Measurements from ENCODE around the gene ASF1A. TPM values are rescaled to one million over a fixed set of nuclear protein-coding genes. Genes with fewer than 3 reads are reported as not detected.

Gene ASF1A
- total and polyA plus RNA-seq, 3 donors from 2014 or later, result 11.1 to 16.6 (median 13.0) TPM

GRCh38 chr6:118859517-118860064, 34.4 kb upstream of the ASF1A start:
- H3K27me3 ChIP-seq, result no peaks in the 10 kb centered on the region
- no peaks in the 10 kb centered on the region for H3K9me3 ChIP-seq
- 67 to 76% methylated on average over 3 of the region's 3 CpGs for WGBS, 2 donors
- no peaks in the 10 kb centered on the region for H3K4me1 ChIP-seq
- intact Hi-C loops (cut with DNase I; ENCODE audit: low total_unique reads), result no loop called here
- no peak overlapping the region for H3K27ac ChIP-seq
- no peaks in the 10 kb centered on the region for H3K36me3 ChIP-seq (ENCODE audit: low read depth, missing control alignments)
- no peak for DNase-seq
- TF ChIP-seq, protein P1, sequence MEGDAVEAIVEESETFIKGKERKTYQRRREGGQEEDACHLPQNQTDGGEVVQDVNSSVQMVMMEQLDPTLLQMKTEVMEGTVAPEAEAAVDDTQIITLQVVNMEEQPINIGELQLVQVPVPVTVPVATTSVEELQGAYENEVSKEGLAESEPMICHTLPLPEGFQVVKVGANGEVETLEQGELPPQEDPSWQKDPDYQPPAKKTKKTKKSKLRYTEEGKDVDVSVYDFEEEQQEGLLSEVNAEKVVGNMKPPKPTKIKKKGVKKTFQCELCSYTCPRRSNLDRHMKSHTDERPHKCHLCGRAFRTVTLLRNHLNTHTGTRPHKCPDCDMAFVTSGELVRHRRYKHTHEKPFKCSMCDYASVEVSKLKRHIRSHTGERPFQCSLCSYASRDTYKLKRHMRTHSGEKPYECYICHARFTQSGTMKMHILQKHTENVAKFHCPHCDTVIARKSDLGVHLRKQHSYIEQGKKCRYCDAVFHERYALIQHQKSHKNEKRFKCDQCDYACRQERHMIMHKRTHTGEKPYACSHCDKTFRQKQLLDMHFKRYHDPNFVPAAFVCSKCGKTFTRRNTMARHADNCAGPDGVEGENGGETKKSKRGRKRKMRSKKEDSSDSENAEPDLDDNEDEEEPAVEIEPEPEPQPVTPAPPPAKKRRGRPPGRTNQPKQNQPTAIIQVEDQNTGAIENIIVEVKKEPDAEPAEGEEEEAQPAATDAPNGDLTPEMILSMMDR (IDR thresholded peaks at IDR 0.05), result no peak
- TF ChIP-seq POLR2A (IDR thresholded peaks at IDR 0.05), result no peak
- H3K4me3 ChIP-seq, result no peak overlapping the region

DNA sequence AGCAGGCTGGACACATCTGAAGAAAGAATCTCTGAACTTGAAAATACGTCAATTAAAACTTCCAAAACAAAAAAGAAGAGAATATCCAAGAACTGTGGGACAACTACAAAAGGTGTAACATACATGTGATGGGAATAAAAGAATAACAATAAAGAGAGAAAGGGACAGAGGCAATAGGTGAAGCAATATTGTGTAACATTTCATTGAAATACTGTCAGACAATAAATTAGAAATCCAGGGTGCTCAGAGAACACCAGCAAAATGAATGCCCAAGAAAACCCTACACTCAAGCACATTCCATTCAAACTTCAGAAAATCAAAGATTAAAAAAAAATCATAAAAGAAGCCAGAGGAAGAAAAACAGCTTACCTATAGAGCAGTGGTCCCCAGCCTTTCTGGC, 33.6 kb upstream of the ASF1A start:
- 88 to 95% methylated on average over 1 of the region's 1 CpG for WGBS, 2 donors
- H3K9me3 ChIP-seq, result no peaks in the 10 kb centered on the region
- TF ChIP-seq, protein P1 (IDR thresholded peaks at IDR 0.05), result no peak
- TF ChIP-seq POLR2A (IDR thresholded peaks at IDR 0.05), result no peak
- intact Hi-C loops (cut with DNase I; ENCODE audit: low total_unique reads), result no loop called here
- H3K4me3 ChIP-seq, result no peak overlapping the region
- no peak for DNase-seq
- no peaks in the 10 kb centered on the region for H3K36me3 ChIP-seq (ENCODE audit: low read depth, missing control alignments)
- H3K27me3 ChIP-seq, result no peaks in the 10 kb centered on the region
- H3K4me1 ChIP-seq, result no peaks in the 10 kb centered on the region
- H3K27ac ChIP-seq, result no peak overlapping the region

- DNase-seq, result no peak
- no peak overlapping the region for H3K4me3 ChIP-seq
- 96 to 98% methylated on average over 6 to 10 of the region's 10 CpGs for WGBS, 2 donors
- H3K27ac ChIP-seq, result no peak overlapping the region
- H3K36me3 ChIP-seq (ENCODE audit: low read depth, missing control alignments), result no peaks in the 10 kb centered on the region
- no peaks in the 10 kb centered on the region for H3K4me1 ChIP-seq
- TF ChIP-seq POLR2A (IDR thresholded peaks at IDR 0.05), result no peak
- TF ChIP-seq, protein P1 (IDR thresholded peaks at IDR 0.05), result no peak
- no peaks in the 10 kb centered on the region for H3K9me3 ChIP-seq
- H3K27me3 ChIP-seq, result no peaks in the 10 kb centered on the region
- intact Hi-C loops (cut with DNase I; ENCODE audit: low total_unique reads), result no loop called here
These were observed 33.1 kb upstream of the ASF1A start for GRCh38 chr6:118860880-118861279.

DNA sequence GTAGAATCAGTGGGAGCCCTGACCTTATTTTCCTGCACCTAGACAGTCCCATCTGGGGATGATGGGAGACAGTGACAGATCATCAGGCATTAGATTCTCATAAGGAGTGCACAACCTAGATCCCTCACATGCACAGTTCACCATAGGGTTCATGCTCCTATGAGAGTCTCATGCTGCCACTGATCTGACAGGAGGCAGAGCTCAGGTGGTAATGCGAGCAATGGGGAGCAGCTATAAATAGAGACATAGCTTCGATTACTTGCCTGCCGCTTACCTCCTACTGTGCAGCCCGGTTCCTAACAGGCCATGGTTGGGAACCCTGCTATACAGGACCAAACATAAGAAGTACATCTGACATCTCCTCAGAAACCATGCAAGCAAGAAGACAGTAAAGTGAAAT, 31.5 kb upstream of the ASF1A start:
- 94 to 98% methylated on average over 4 of the region's 4 CpGs for whole genome bisulfite sequencing, 2 donors
- no peak for TF ChIP-seq POLR2A (IDR thresholded peaks at IDR 0.05)
- TF ChIP-seq, protein P1 (IDR thresholded peaks at IDR 0.05), result no peak
- intact Hi-C loops (cut with DNase I; ENCODE audit: low total_unique reads), result no loop called here
- H3K36me3 ChIP-seq (ENCODE audit: low read depth, missing control alignments), result no peaks in the 10 kb centered on the region
- H3K27me3 ChIP-seq, result no peaks in the 10 kb centered on the region
- DNase-seq, result no peak
- H3K9me3 ChIP-seq, result no peaks in the 10 kb centered on the region
- H3K27ac ChIP-seq, result no peak overlapping the region
- no peak overlapping the region for H3K4me3 ChIP-seq
- H3K4me1 ChIP-seq, result no peaks in the 10 kb centered on the region

Measured in testis (tissue), 3 donors.